HEK293 (cell line): Measurements from ENCODE around the gene EPB41L2.

Experiments
- CTCF ChIA-PET: fragments of 350-600 bp; formaldehyde crosslinking; extraction: SDS; loops from one replicate; lab custom pipeline; 2021; ENCODE audit warnings: antibody characterized with exemption; lab: Yijun Ruan, JAX
- POLR2A ChIA-PET: fragments of 300-600 bp; formaldehyde crosslinking; extraction: SDS; loops from one replicate; lab custom pipeline; 2020; ENCODE audit warnings: antibody characterized with exemption, inconsistent platforms; lab: Yijun Ruan, JAX
- H3K27ac ChIP-seq: fragments of 200-500 bp; sonication (Bioruptor generic); 2 replicates; pipeline ENCODE4 v1.5.1; 2014; ENCODE audit warnings: low read depth, low read length, control low read depth, inconsistent platforms; ENCODE audit errors: extremely low read depth
- H3K36me3 ChIP-seq, 2 experiments: fragments of 200-500 bp in 1 of 2; sonication (Bioruptor generic) in 1 of 2; 1 replicate in 1 of 2; 2 replicates in 1 of 2; pipeline ENCODE4 v1.5.1; 2014 to 2017; ENCODE audit warnings: inconsistent platforms in 2 of 2, low read length in 2 of 2; ENCODE audit not compliant: control insufficient read depth in 2 of 2, insufficient read depth in 1 of 2
- H3K4me1 ChIP-seq: fragments of 200-500 bp; sonication (Bioruptor generic); 2 replicates; pipeline ENCODE4 v1.5.1; 2014; ENCODE audit warnings: mild to moderate bottlenecking, low read length, inconsistent platforms; ENCODE audit not compliant: control insufficient read depth, insufficient read depth
- H3K4me3 ChIP-seq: 2 replicates; pipeline ENCODE4 v1.5.1; 2011; ENCODE audit warnings: low read depth, mild to moderate bottlenecking, control low read depth, low read length, moderate library complexity
- H3K9me3 ChIP-seq: fragments of 200-500 bp; sonication (Bioruptor generic); 2 replicates; pipeline ENCODE4 v1.5.1; 2014; ENCODE audit warnings: low read depth, low read length, inconsistent platforms; ENCODE audit not compliant: control insufficient read depth, insufficient read depth
- BCL11A ChIP-seq: fragments of 450-650 bp; formaldehyde crosslinking; IDR thresholded peaks from 2 replicates; pipeline ENCODE4 v1.5.1; 2016; ENCODE audit warnings: low read depth, missing biosample characterization, missing genetic modification characterization
- BCL11B ChIP-seq: fragments of 450-650 bp; formaldehyde crosslinking; IDR thresholded peaks from 2 replicates; pipeline ENCODE4 v1.5.1; 2016; ENCODE audit warnings: low read depth, missing biosample characterization, missing genetic modification characterization
- GLI2 ChIP-seq: fragments of 450-650 bp; formaldehyde crosslinking; IDR thresholded peaks from 2 replicates; pipeline ENCODE4; 2017; ENCODE audit warnings: missing biosample characterization, missing genetic modification characterization, low read depth, borderline replicate concordance
- HOXD13 ChIP-seq: sonication (generic); formaldehyde crosslinking; IDR thresholded peaks from 2 replicates; pipeline ENCODE4 v1.8.0; 2022; ENCODE audit warnings: missing genetic modification reagents, borderline replicate concordance
- TSHZ1 ChIP-seq: fragments of 450-650 bp; formaldehyde crosslinking; IDR thresholded peaks from 2 replicates; pipeline ENCODE4 v1.5.1; 2016; ENCODE audit warnings: missing biosample characterization, missing genetic modification characterization, borderline replicate concordance
- ZBTB11 ChIP-seq: fragments of 450-650 bp; formaldehyde crosslinking; conservative IDR thresholded peaks from 2 replicates; pipeline ENCODE4 v1.5.1; 2016; ENCODE audit warnings: low read depth, missing biosample characterization, missing genetic modification characterization
- ZBTB17 ChIP-seq: fragments of 450-650 bp; formaldehyde crosslinking; IDR thresholded peaks from 2 replicates; pipeline ENCODE4 v1.5.1; 2016; ENCODE audit warnings: missing biosample characterization, missing genetic modification characterization
- ZFP3 ChIP-seq: fragments of 450-650 bp; formaldehyde crosslinking; IDR thresholded peaks from 2 replicates; pipeline ENCODE4 v1.5.1; 2016; ENCODE audit warnings: low read depth, missing biosample characterization, missing genetic modification characterization
- ZFP37 ChIP-seq: fragments of 450-650 bp; formaldehyde crosslinking; IDR thresholded peaks from 2 replicates; pipeline ENCODE4 v1.5.1; 2016; ENCODE audit warnings: missing biosample characterization, missing genetic modification characterization
- ZNF10 ChIP-seq: fragments of 450-650 bp; formaldehyde crosslinking; IDR thresholded peaks from 2 replicates; pipeline ENCODE4 v1.5.1; 2017; ENCODE audit warnings: missing biosample characterization, missing genetic modification characterization
- ZNF155 ChIP-seq: fragments of 450-650 bp; formaldehyde crosslinking; IDR thresholded peaks from 2 replicates; pipeline ENCODE4 v1.5.1; 2016; ENCODE audit warnings: missing biosample characterization, missing genetic modification characterization
- ZNF16 ChIP-seq: fragments of 450-650 bp; formaldehyde crosslinking; IDR thresholded peaks from 2 replicates; pipeline ENCODE4 v1.5.1; 2016; ENCODE audit warnings: low read depth, missing biosample characterization, missing genetic modification characterization
- ZNF19 ChIP-seq: fragments of 450-650 bp; formaldehyde crosslinking; IDR thresholded peaks from 2 replicates; pipeline ENCODE4; 2016; ENCODE audit warnings: missing biosample characterization, missing genetic modification characterization, low read depth
- ZNF302 ChIP-seq: fragments of 450-650 bp; formaldehyde crosslinking; IDR thresholded peaks from 2 replicates; pipeline ENCODE4 v1.5.1; 2016; ENCODE audit warnings: missing biosample characterization, missing genetic modification characterization, low read depth
- ZNF366 ChIP-seq: fragments of 450-650 bp; formaldehyde crosslinking; conservative IDR thresholded peaks from 2 replicates; pipeline ENCODE4 v1.5.1; 2016; ENCODE audit warnings: missing biosample characterization, missing genetic modification characterization
- ZNF510 ChIP-seq: fragments of 450-650 bp; formaldehyde crosslinking; IDR thresholded peaks from 2 replicates; pipeline ENCODE4 v1.5.1; 2018; ENCODE audit warnings: mild to moderate bottlenecking, missing genetic modification characterization, missing biosample characterization; ENCODE audit not compliant: insufficient replicate concordance
- ZNF518A ChIP-seq: fragments of 450-650 bp; formaldehyde crosslinking; conservative IDR thresholded peaks from 2 replicates; pipeline ENCODE4 v1.5.1; 2016; ENCODE audit warnings: low read depth, missing biosample characterization, missing genetic modification characterization
- ZNF529 ChIP-seq: fragments of 450-650 bp; formaldehyde crosslinking; IDR thresholded peaks from 2 replicates; pipeline ENCODE4 v1.5.1; 2017; ENCODE audit warnings: missing genetic modification characterization, missing biosample characterization; ENCODE audit not compliant: insufficient replicate concordance
- ZNF707 ChIP-seq: fragments of 450-650 bp; formaldehyde crosslinking; IDR thresholded peaks from 2 replicates; pipeline ENCODE4 v1.5.1; 2016; ENCODE audit warnings: missing biosample characterization, missing genetic modification characterization
- ZNF76 ChIP-seq: fragments of 450-650 bp; formaldehyde crosslinking; IDR thresholded peaks from 2 replicates; pipeline ENCODE4; 2016; ENCODE audit warnings: low read depth, missing biosample characterization, missing genetic modification characterization, borderline replicate concordance
- ZNF843 ChIP-seq: fragments of 450-650 bp; formaldehyde crosslinking; IDR thresholded peaks from 2 replicates; pipeline ENCODE4 v1.5.1; 2016; ENCODE audit warnings: missing biosample characterization, missing genetic modification characterization
- ZSCAN18 ChIP-seq: fragments of 450-650 bp; formaldehyde crosslinking; IDR thresholded peaks from 2 replicates; pipeline ENCODE4 v1.5.1; 2016; ENCODE audit warnings: missing biosample characterization, missing genetic modification characterization
- ZXDB ChIP-seq: fragments of 450-650 bp; formaldehyde crosslinking; IDR thresholded peaks from 2 replicates; pipeline ENCODE4 v1.5.1; 2016; ENCODE audit warnings: missing biosample characterization, missing genetic modification characterization

The EPB41L2 gene

GRCh38 chr6:130796313-130796905, 266.6 kb downstream of the EPB41L2 start:
- POLR2A ChIA-PET, result no interaction called here
- CTCF ChIA-PET, result no interaction called here
- Histone ChIP-seq H3K4me1 (peaks cover 5% of the 10 kb centered on the region; the same call in 1 of the 2 replicates), H3K27ac (no peak overlapping the region), H3K4me3 (no peak overlapping the region), H3K36me3 (no peaks in the 10 kb centered on the region), H3K9me3 (no peaks in the 10 kb centered on the region; the same call in 1 of the 2 replicates)
- TF ChIP-seq BCL11B (tag by site-specific recombination) (no peak), ZNF707 (tag by site-specific recombination) (no peak), BCL11A (tag by site-specific recombination) (0 out of 2 replicates have a peak, but pooled peaks have one; percentile 50), ZNF10 (tag by site-specific recombination) (0 out of 2 replicates have a peak, but pooled peaks have one; percentile 14), ZNF76 (tag by site-specific recombination) (no peak), ZSCAN18 (tag by site-specific recombination) (no peak), ZNF19 (tag by site-specific recombination) (no peak), ZNF155 (tag by site-specific recombination) (no peak), ZBTB11 (no peak), TSHZ1 (0 out of 2 replicates have a peak, but pooled peaks have one; percentile 16), ZBTB17 (tag by site-specific recombination) (no peak), ZFP3 (no peak), ZFP37 (tag by site-specific recombination) (no peak), ZNF529 (tag by site-specific recombination) (no peak), ZXDB (tag by site-specific recombination) (peak; percentile 35; the same call in 1 of the 2 replicates), GLI2 (tag by site-specific recombination) (no peak), HOXD13 (CRISPR knock-in tag) (no peak), ZNF302 (no peak), ZNF843 (tag by site-specific recombination) (0 out of 2 replicates have a peak, but pooled peaks have one; percentile 52), ZNF16 (tag by site-specific recombination) (no peak), ZNF510 (peak; percentile 25), ZNF366 (tag by site-specific recombination) (peak; percentile 57; the same call in 1 of the 2 replicates), ZNF518A (tag by site-specific recombination) (no peak)
